Measurements from ENCODE around the gene CISH.

DNA sequence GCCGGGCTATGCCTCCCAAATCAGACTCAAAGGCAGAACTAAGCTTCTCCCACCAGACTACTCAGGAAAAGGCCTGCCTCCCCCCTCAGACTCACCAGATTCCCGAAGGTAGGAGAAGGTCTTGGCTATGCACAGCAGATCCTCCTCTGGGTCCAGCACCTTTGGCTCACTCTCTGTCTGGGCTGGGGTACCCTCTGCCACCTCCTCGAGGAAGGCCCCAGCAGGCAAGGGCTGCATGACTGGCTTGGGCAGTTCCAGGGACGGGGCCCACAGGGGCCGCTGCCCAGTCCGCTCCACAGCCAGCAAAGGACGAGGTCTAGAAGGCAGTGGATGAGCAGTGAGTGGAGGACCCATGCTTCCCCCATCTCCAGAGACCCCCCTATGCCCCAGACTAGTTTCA lies 3.3 kb downstream of the CISH start:
- TF ChIP-seq, protein P1, sequence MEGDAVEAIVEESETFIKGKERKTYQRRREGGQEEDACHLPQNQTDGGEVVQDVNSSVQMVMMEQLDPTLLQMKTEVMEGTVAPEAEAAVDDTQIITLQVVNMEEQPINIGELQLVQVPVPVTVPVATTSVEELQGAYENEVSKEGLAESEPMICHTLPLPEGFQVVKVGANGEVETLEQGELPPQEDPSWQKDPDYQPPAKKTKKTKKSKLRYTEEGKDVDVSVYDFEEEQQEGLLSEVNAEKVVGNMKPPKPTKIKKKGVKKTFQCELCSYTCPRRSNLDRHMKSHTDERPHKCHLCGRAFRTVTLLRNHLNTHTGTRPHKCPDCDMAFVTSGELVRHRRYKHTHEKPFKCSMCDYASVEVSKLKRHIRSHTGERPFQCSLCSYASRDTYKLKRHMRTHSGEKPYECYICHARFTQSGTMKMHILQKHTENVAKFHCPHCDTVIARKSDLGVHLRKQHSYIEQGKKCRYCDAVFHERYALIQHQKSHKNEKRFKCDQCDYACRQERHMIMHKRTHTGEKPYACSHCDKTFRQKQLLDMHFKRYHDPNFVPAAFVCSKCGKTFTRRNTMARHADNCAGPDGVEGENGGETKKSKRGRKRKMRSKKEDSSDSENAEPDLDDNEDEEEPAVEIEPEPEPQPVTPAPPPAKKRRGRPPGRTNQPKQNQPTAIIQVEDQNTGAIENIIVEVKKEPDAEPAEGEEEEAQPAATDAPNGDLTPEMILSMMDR (IDR thresholded peaks at IDR 0.05; ENCODE audit: insufficient read depth, low read length, poor library complexity, severe bottlenecking) = no peak
- no peak for TF ChIP-seq EZH2phosphoT487 (conservative IDR thresholded peaks at IDR 0.05; ENCODE audit: low read length)
